Naive thymus-derived CD4-positive, alpha-beta T cell (primary cell): ENCODE data around the gene AGRN. TPM values are rescaled to one million over a fixed set of nuclear protein-coding genes. Genes with fewer than 3 reads are reported as not detected.

Experiments used
- ATAC-seq: fragments of 150-1000 bp; cut with Tn5 transposase; 2 replicates; pipeline ENCODE4 v1.10.0; 2021; ENCODE audit warnings: mild to moderate bottlenecking, moderate library complexity
- CTCF ChIA-PET: fragments of 350-600 bp; sonication (Branson Sonifier 250); formaldehyde crosslinking; loops from one replicate; lab custom pipeline; 2021; ENCODE audit warnings: antibody characterized with exemption; lab: Charles Lee
- POLR2A ChIA-PET: fragments of 350-600 bp; sonication (Branson Sonifier 250); formaldehyde crosslinking; loops from one replicate; lab custom pipeline; 2021; ENCODE audit warnings: antibody characterized with exemption, inconsistent platforms; lab: Charles Lee
- DNase-seq, 9 donors: peaks; one replicate each; pipeline versions ENCODE4 v3.0.0 to v3.0.0-alpha.2; 2020 to 2022; ENCODE audit warnings: mixed read lengths in 1 of 9
- H3K27ac ChIP-seq: one replicate; pipeline ENCODE4 v1.7.0; 2013; ENCODE audit warnings: mild to moderate bottlenecking, low read depth, low read length, moderate library complexity
- H3K27me3 ChIP-seq, 2 donors: one replicate each; pipeline ENCODE4 v1.7.0; 2013; ENCODE audit warnings: low read length in 2 of 2, mild to moderate bottlenecking in 2 of 2, moderate library complexity in 2 of 2; ENCODE audit not compliant: control insufficient read depth in 2 of 2, insufficient read depth in 2 of 2
- H3K36me3 ChIP-seq, 3 experiments: 1 replicate in 2 of 3; 2 replicates in 1 of 3; pipeline ENCODE4 v1.7.0; 2013; ENCODE audit warnings: low read length in 3 of 3, mild to moderate bottlenecking in 3 of 3, moderate library complexity in 1 of 3; ENCODE audit not compliant: insufficient read depth in 3 of 3, control insufficient read depth in 2 of 3
- H3K4me1 ChIP-seq, 2 donors: one replicate each; pipeline ENCODE4 v1.7.0; 2013; ENCODE audit warnings: low read length in 2 of 2, mild to moderate bottlenecking in 2 of 2, moderate library complexity in 1 of 2; ENCODE audit not compliant: control insufficient read depth in 2 of 2, insufficient read depth in 2 of 2
- H3K4me3 ChIP-seq: 2 replicates; pipeline ENCODE4 v1.7.0; 2013; ENCODE audit warnings: mild to moderate bottlenecking, low read length
- H3K9me3 ChIP-seq, 3 experiments: 1 replicate in 2 of 3; 2 replicates in 1 of 3; pipeline ENCODE4 v1.7.0; 2013; ENCODE audit warnings: low read length in 3 of 3; ENCODE audit not compliant: control insufficient read depth in 2 of 3
- H3K27ac Mint-ChIP-seq, 9 donors: one replicate each; pipeline ENCODE4 v1.8.0; 2020 to 2022; ENCODE audit warnings: mixed read lengths in 9 of 9, mild to moderate bottlenecking in 8 of 9, moderate library complexity in 5 of 9, inconsistent platforms in 2 of 9
- H3K27me3 Mint-ChIP-seq, 5 donors: one replicate each; pipeline ENCODE4 v1.8.0; 2021 to 2022; ENCODE audit warnings: mixed read lengths in 5 of 5, mild to moderate bottlenecking in 1 of 5
- H3K36me3 Mint-ChIP-seq, 5 donors: one replicate each; pipeline ENCODE4 v1.8.0; 2020 to 2022; ENCODE audit warnings: mixed read lengths in 5 of 5, mild to moderate bottlenecking in 3 of 5, inconsistent platforms in 1 of 5
- H3K4me1 Mint-ChIP-seq, 7 donors: one replicate each; pipeline ENCODE4 v1.8.0; 2020 to 2022; ENCODE audit warnings: mixed read lengths in 7 of 7, mild to moderate bottlenecking in 3 of 7, inconsistent platforms in 1 of 7
- H3K4me3 Mint-ChIP-seq, 10 donors: one replicate each; pipeline ENCODE4 v1.8.0; 2020 to 2022; ENCODE audit warnings: mild to moderate bottlenecking in 10 of 10, mixed read lengths in 10 of 10, moderate library complexity in 6 of 10, inconsistent platforms in 2 of 10
- H3K9me3 Mint-ChIP-seq, 11 donors: one replicate each; pipeline ENCODE4 v1.8.0; 2020 to 2022; ENCODE audit warnings: mixed read lengths in 11 of 11, mild to moderate bottlenecking in 4 of 11, inconsistent platforms in 1 of 11, moderate library complexity in 1 of 11
- intact Hi-C, 2 donors: fragments of 100-400 bp; cut with micrococcal nuclease; formaldehyde crosslinking; loops; one replicate each; pipeline ENCODE4 v1.15.1; 2023
- polyA plus RNA-seq, 2 donors: library from polyadenylated mRNA; unstranded; fragments of 300-500 nt; fragmentation: Illumina TruSeq; gene quantifications; one replicate each; pipeline ENCODE4 v1.2.3, GENCODE V29; 2021
- total RNA-seq, 6 experiments: library from RNA in 5 of 6; stranded (reverse) in 5 of 6; gene quantifications; 1 replicate in 5 of 6; 2 replicates in 1 of 6; pipeline ENCODE4 v1.2.3 and lab custom pipeline; 2021 to 2026

Gene AGRN
- total and polyA plus RNA-seq, 7 experiments from 2014 or later = 0.19 to 10.9 (median 2.7) TPM

DNA sequence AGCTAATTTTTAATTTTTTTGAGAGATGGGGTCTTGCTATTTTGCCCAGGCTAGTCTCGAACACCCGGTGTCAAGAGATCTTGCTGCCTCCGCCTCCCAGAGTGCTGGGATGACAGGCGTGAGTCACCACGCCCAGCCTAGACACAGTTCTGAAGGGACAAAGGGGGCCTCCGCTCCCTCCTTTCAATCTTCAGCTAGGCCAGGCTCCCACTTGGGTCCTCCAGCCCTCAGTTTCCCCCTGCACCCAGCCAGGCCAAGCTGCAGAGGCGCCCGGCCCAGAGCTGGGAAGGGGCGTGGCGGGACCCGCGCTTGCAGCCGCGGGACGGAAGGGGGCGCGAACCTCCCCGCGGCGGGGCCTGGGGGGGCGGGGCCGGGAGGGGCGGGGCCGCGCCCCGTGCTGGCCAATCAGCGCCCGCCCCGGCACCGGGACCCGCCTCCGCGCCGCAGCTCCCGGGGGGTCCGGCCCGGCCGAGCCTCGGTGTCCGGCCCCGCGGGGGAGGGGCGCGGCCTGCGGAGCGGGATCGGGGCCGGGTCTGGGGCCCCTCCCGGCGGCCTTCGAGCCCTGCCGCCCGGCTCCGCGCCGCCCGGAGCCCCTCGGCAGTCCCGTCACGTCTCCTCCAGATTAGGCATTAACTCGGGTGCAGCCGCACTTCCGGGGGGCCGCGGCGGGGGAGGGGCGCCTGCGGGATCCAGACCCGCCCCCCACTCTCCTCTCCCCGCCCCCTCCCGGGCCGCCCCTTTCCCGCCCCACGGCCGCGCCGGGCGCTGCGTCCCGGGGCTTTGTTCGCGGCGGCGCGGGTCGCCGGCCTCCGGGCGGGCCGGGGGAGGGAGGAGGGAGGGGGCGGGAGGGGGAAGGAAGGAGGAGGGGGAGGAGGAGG is 559 bp upstream of the AGRN start:
- peaks cover 0 to 7% (median 0%) of the 10 kb centered on the region in 5 donors for H3K36me3 Mint-ChIP-seq
- DNase-seq = peak; percentile 69 to 90 (median 82)
- H3K4me1 Mint-ChIP-seq = peaks cover 9 to 26% (median 15%) of the 10 kb centered on the region in 7 donors
- ATAC-seq = peak; percentile 93
- CTCF ChIA-PET = interaction anchor here (0.7 to 2.0 kb wide), 4 partner anchors 12 to 44 kb away, joined by 3 to 6 read pairs (median 3); partner anchors contain the start of gene HES4
- Histone ChIP-seq H3K27me3 (no peaks in the 10 kb centered on the region), H3K27ac (peak overlapping the region; percentile 27), H3K4me3 (peak overlapping the region; percentile 11), H3K36me3 (no peaks in the 10 kb centered on the region), H3K9me3 (no peaks in the 10 kb centered on the region), H3K4me1 (peaks cover 4 to 10% of the 10 kb centered on the region in 2 donors)
- H3K9me3 Mint-ChIP-seq = peaks cover 0 to 2% (median 0%) of the 10 kb centered on the region in 11 donors
- H3K4me3 Mint-ChIP-seq = peak overlapping the region in 9 of 10 donors; percentile 48 to 80 (median 68)
- peaks cover 0 to 17% (median 0%) of the 10 kb centered on the region in 5 donors for H3K27me3 Mint-ChIP-seq
- POLR2A ChIA-PET = interaction anchor here (0.7 to 1.0 kb wide), 5 partner anchors 21 to 356 kb away, joined by 3 to 4 read pairs (median 3); partner anchors contain the start of gene AURKAIP1
- intact Hi-C loops = loop anchor here (1.0 to 10.0 kb wide), 9 partner anchors 14 to 355 kb away; partner anchors contain the start of genes ACAP3 (in 1 of the 2), AURKAIP1 (in 1 of the 2), C1orf159 (in 1 of the 2) and HES4 (in 1 of the 2)
- peak overlapping the region in 4 of 9 donors; percentile 40 to 65 (median 55) for H3K27ac Mint-ChIP-seq

DNA sequence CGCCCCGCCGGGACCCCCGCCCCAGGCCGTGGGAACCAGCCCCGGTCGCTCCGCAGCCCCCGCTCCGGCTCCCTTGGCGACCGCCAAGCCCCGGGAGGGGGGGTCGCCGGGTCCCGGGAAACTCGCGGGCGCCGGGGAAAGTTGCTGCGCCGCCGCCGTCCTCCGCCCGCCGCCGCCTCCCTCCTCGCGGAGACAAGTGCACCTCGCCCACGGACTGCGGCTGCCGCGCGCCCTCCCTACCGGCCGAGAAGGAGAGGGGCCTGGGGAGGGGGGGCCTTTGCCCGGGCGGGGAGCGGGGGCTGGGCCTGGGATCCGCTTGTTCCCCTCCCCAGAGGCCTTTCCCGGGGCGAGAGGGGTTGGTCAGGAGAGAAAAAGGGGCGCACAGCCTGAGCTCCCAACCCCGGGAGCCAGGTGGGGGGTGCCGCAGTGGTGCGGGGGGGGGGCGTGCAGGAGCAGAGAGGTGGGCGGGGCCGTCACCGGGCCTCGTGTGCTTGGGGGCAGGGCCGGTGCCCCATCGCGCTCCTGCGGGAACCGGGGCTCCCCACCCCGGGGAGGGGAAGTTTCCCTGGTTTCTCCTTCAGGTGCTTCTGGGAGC is 592 bp downstream of the AGRN start:
- H3K36me3 ChIP-seq = no peaks in the 10 kb centered on the region
- H3K36me3 Mint-ChIP-seq = peaks cover 0 to 6% (median 0%) of the 10 kb centered on the region in 5 donors
- no peaks in the 10 kb centered on the region for H3K9me3 ChIP-seq
- POLR2A ChIA-PET = no interaction called here
- H3K9me3 Mint-ChIP-seq = peaks cover 0 to 2% (median 0%) of the 10 kb centered on the region in 11 donors
- peaks cover 0 to 17% (median 0%) of the 10 kb centered on the region in 5 donors for H3K27me3 Mint-ChIP-seq
- no peak overlapping the region for H3K4me3 ChIP-seq
- CTCF ChIA-PET = interaction anchor here (1.6 kb wide), 1 partner anchor 20 kb away, joined by 5 read pairs; no protein-coding TSS in a partner anchor
- H3K27ac Mint-ChIP-seq = no peak overlapping the region
- peaks cover 4 to 19% (median 12%) of the 10 kb centered on the region in 7 donors for H3K4me1 Mint-ChIP-seq
- H3K4me3 Mint-ChIP-seq = peak overlapping the region in 4 of 10 donors; percentile 45 to 66 (median 60)
- intact Hi-C loops = loop anchor here (1.0 to 2.0 kb wide), 3 partner anchors 7 to 20 kb away; partner anchors contain the start of gene ISG15 (in 1 of the 2)
- H3K27me3 ChIP-seq = no peaks in the 10 kb centered on the region
- H3K27ac ChIP-seq = no peak overlapping the region
- ATAC-seq = no peak
- DNase-seq = peak in 2 of 9 donors; percentile 30 to 60
- peaks cover 0 to 6% of the 10 kb centered on the region in 2 donors for H3K4me1 ChIP-seq

DNA sequence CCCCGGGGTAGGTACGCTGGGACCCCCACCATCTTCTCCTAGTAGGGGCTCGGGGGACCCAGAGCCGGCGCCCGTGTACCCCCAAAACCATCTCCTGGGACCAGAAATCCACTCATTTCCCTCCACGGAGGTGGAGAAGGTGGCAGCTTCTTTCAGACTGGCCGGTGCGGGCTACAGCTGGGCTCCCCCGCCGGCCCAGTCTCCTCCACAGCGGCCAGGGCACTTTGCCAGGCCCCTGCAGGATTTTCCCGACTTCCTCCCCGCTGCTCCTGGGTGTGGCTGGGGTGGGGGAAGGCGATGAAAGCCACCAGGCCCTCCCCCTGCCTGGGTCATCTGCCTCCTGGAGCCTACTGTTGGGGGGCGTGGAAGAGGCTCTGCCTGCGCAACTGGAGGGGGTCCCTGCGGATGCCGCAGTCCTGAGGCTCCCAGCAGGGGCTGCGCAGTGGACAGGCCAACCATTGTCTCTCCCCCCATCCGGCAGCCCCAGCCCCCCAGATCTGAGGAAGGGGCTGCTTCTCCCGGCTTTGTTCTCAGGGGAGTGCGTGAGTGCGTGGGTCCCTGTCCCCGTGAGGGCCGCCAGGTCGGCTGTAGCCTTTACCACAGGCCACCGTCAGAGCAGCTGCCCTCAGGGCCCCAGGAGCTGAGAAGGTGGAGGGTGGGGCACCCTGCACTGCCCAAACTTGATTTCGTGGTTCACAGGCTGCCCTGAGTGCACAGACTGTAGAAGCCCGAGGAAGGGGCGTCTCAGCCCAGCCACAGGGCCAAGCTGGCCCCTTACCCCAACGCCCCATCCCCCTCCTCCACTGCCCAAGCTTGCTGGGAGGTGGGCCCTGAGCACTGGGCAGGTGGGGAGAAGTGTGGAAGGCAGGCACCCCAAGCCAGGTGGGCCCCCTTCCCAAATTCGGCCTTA is 1.3 kb downstream of the AGRN start:
- DNase-seq (peak in 1 of 9 donors; percentile 8), ATAC-seq (no peak)
- Mint-ChIP-seq H3K4me3 (peak overlapping the region in 7 of 10 donors; percentile 16 to 66 (median 39)), H3K4me1 (peaks cover 4 to 19% (median 12%) of the 10 kb centered on the region in 7 donors), H3K27ac (peak overlapping the region in 1 of 9 donors; percentile 38), H3K36me3 (peaks cover 0 to 6% (median 0%) of the 10 kb centered on the region in 5 donors), H3K9me3 (peaks cover 0 to 2% (median 0%) of the 10 kb centered on the region in 11 donors), H3K27me3 (peaks cover 0 to 17% (median 0%) of the 10 kb centered on the region in 5 donors)
- POLR2A ChIA-PET = interaction anchor here (1.8 kb wide), 1 partner anchor 16 kb away, joined by 5 read pairs; no protein-coding TSS in a partner anchor
- no peaks in the 10 kb centered on the region for H3K36me3 ChIP-seq
- intact Hi-C loops = loop anchor here (1.0 to 2.0 kb wide), 2 partner anchors 8 to 20 kb away; partner anchors contain the start of gene ISG15 (in 1 of the 2)
- CTCF ChIA-PET = interaction anchor here (1.3 to 1.6 kb wide), 2 partner anchors 8 to 19 kb away, joined by 3 to 5 read pairs; partner anchors contain the start of gene ISG15
- no peaks in the 10 kb centered on the region for H3K27me3 ChIP-seq
- no peak overlapping the region for H3K4me3 ChIP-seq
- peaks cover 0 to 6% of the 10 kb centered on the region in 2 donors for H3K4me1 ChIP-seq
- no peak overlapping the region for H3K27ac ChIP-seq
- H3K9me3 ChIP-seq = no peaks in the 10 kb centered on the region

- ChIA-PET POLR2A (interaction anchor here (1.8 kb wide), 1 partner anchor 16 kb away, joined by 5 read pairs; no protein-coding TSS in a partner anchor), CTCF (interaction anchor here (1.3 to 1.6 kb wide), 2 partner anchors 9 to 18 kb away, joined by 3 to 5 read pairs; partner anchors contain the start of gene ISG15)
- no peaks in the 10 kb centered on the region for H3K27me3 ChIP-seq
- peak overlapping the region in 3 of 10 donors; percentile 12 to 66 (median 34) for H3K4me3 Mint-ChIP-seq
- no peak overlapping the region for H3K27ac ChIP-seq
- H3K4me1 ChIP-seq = peaks cover 0 to 6% of the 10 kb centered on the region in 2 donors
- no peaks in the 10 kb centered on the region for H3K36me3 ChIP-seq
- DNase-seq (peak in 1 of 9 donors; percentile 8), ATAC-seq (no peak)
- intact Hi-C loops = loop anchor here (1.0 to 2.0 kb wide), 2 partner anchors 9 to 19 kb away; partner anchors contain the start of gene ISG15 (in 1 of the 2)
- H3K36me3 Mint-ChIP-seq = peaks cover 0 to 6% (median 0%) of the 10 kb centered on the region in 5 donors
- peaks cover 0 to 2% (median 0%) of the 10 kb centered on the region in 11 donors for H3K9me3 Mint-ChIP-seq
- no peak overlapping the region for H3K27ac Mint-ChIP-seq
- peaks cover 0 to 17% (median 0%) of the 10 kb centered on the region in 5 donors for H3K27me3 Mint-ChIP-seq
- no peaks in the 10 kb centered on the region for H3K9me3 ChIP-seq
- H3K4me3 ChIP-seq = no peak overlapping the region
- peaks cover 4 to 19% (median 12%) of the 10 kb centered on the region in 7 donors for H3K4me1 Mint-ChIP-seq
These were observed 2.0 kb downstream of the AGRN start for GRCh38 chr1:1021920-1022259.

DNA sequence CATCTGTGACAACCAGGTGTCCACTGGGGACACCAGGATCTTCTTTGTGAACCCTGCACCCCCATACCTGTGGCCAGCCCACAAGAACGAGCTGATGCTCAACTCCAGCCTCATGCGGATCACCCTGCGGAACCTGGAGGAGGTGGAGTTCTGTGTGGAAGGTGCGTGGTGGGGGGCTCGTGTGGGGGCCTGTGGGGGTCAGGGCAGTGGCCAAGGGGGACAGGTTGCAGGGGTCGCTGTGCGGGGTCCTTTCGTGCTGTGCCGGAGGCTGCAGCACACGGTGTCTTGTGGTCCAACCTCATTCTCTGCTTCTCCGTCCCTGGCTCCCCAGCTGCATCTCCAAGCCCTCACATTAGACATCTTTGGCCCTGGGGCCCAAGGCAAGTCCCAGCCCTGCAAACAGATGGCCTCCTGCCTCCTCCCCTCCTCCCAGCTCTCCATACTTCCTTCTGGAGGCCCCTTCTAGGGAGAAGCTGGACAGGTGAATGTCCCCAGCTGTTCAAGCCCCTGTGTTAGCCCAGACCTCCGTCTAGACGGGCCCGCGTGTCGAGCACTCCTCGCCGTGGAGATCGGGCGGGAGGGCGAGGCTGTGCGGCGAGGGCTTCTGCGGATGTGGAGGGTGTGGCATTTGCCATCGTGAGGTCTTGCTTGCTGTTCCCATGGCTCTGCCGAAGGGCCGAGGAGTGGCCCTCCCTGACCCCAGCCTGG is 2.5 kb downstream of the AGRN start:
- Mint-ChIP-seq H3K4me1 (peaks cover 0 to 13% (median 8%) of the 10 kb centered on the region in 7 donors), H3K4me3 (peak overlapping the region in 5 of 10 donors; percentile 9 to 68 (median 35)), H3K27me3 (peaks cover 0 to 17% (median 0%) of the 10 kb centered on the region in 5 donors), H3K9me3 (no peaks in the 10 kb centered on the region), H3K27ac (peak overlapping the region in 1 of 9 donors; percentile 14), H3K36me3 (peaks cover 0 to 1% (median 0%) of the 10 kb centered on the region in 5 donors)
- H3K27me3 ChIP-seq = no peaks in the 10 kb centered on the region
- no peak overlapping the region for H3K27ac ChIP-seq
- CTCF ChIA-PET = interaction anchor here (1.3 kb wide), 1 partner anchor 9 kb away, joined by 3 read pairs; the partner anchor contains the start of gene ISG15
- H3K4me1 ChIP-seq = peaks cover 0 to 6% of the 10 kb centered on the region in 2 donors
- ATAC-seq = no peak
- no peaks in the 10 kb centered on the region for H3K36me3 ChIP-seq
- intact Hi-C loops = no loop called here
- H3K4me3 ChIP-seq = no peak overlapping the region
- H3K9me3 ChIP-seq = no peaks in the 10 kb centered on the region
- peak in 1 of 9 donors; percentile 8 for DNase-seq
- POLR2A ChIA-PET = interaction anchor here (1.8 kb wide), 1 partner anchor 15 kb away, joined by 5 read pairs; no protein-coding TSS in a partner anchor
